H9 (cell line): ENCODE data around the gene MTCH1. TPM values are rescaled to one million over a fixed set of nuclear protein-coding genes. Genes with fewer than 3 reads are reported as not detected.

ENCODE experiments used
- DNase-seq: peaks from one replicate; pipeline ENCODE4 v3.0.0-alpha.2; 2017
- H2AFZ ChIP-seq: one replicate; pipeline ENCODE4 v1.6.1; 2013; ENCODE audit warnings: mild to moderate bottlenecking, low read length, control low read depth, moderate library complexity
- H2AK5ac ChIP-seq: 2 replicates; pipeline ENCODE4 v1.6.1; 2013; ENCODE audit warnings: low read length, control low read depth, mixed read lengths; ENCODE audit not compliant: insufficient read length
- H2BK120ac ChIP-seq: one replicate; pipeline ENCODE4 v1.6.1; 2013; ENCODE audit warnings: low read depth, mild to moderate bottlenecking, low read length, control low read depth, inconsistent platforms; ENCODE audit not compliant: poor library complexity, severe bottlenecking
- H2BK12ac ChIP-seq: 2 replicates; pipeline ENCODE4 v1.6.1; 2013; ENCODE audit warnings: low read length, control low read depth, mixed read lengths, low read depth; ENCODE audit not compliant: insufficient read length
- H2BK15ac ChIP-seq: 2 replicates; pipeline ENCODE4 v1.6.1; 2013; ENCODE audit warnings: low read depth, low read length, control low read depth
- H2BK20ac ChIP-seq: one replicate; pipeline ENCODE4 v1.6.1; 2013; ENCODE audit warnings: low read depth, mild to moderate bottlenecking, low read length, control low read depth, inconsistent platforms; ENCODE audit not compliant: poor library complexity, severe bottlenecking
- H2BK5ac ChIP-seq: 2 replicates; pipeline ENCODE4 v1.6.1; 2013; ENCODE audit warnings: low read length, control low read depth, mixed read lengths; ENCODE audit not compliant: insufficient read length
- H3K14ac ChIP-seq: 2 replicates; pipeline ENCODE4 v1.6.1; 2013; ENCODE audit warnings: low read length, control low read depth; ENCODE audit not compliant: insufficient read depth
- H3K18ac ChIP-seq: 2 replicates; pipeline ENCODE4 v1.6.1; 2013; ENCODE audit warnings: low read depth, mild to moderate bottlenecking, mixed read lengths, low read length, control low read depth; ENCODE audit not compliant: insufficient read length
- H3K23ac ChIP-seq: 2 replicates; pipeline ENCODE4 v1.6.1; 2013; ENCODE audit warnings: low read length, control low read depth, mixed read lengths, low read depth; ENCODE audit not compliant: insufficient read length
- H3K23me2 ChIP-seq: 2 replicates; pipeline ENCODE4 v1.6.1; 2013; ENCODE audit warnings: low read depth, mild to moderate bottlenecking, mixed read lengths, low read length, control low read depth; ENCODE audit not compliant: insufficient read length, poor library complexity, severe bottlenecking
- H3K27ac ChIP-seq: 2 replicates; pipeline ENCODE4 v1.5.1; 2013; ENCODE audit warnings: low read length, control low read depth, mixed read lengths, low read depth; ENCODE audit not compliant: insufficient read length
- H3K27me3 ChIP-seq: 2 replicates; pipeline ENCODE4 v1.6.1; 2013; ENCODE audit warnings: low read length, control low read depth, inconsistent platforms; ENCODE audit not compliant: insufficient read depth
- H3K4ac ChIP-seq: 2 replicates; pipeline ENCODE4 v1.6.1; 2013; ENCODE audit warnings: low read depth, mild to moderate bottlenecking, control low read depth, inconsistent platforms, low read length, moderate library complexity
- H3K4me1 ChIP-seq: 2 replicates; pipeline ENCODE4 v1.6.1; 2013; ENCODE audit warnings: low read length, control low read depth, inconsistent platforms; ENCODE audit not compliant: insufficient read depth
- H3K4me2 ChIP-seq: 2 replicates; pipeline ENCODE4 v1.6.1; 2013; ENCODE audit warnings: low read length, control low read depth, mixed read lengths; ENCODE audit not compliant: insufficient read length, insufficient read depth
- H3K56ac ChIP-seq: 2 replicates; pipeline ENCODE4 v1.6.1; 2013; ENCODE audit warnings: low read depth, mild to moderate bottlenecking, mixed read lengths, low read length, control low read depth; ENCODE audit not compliant: insufficient read length
- H3K79me1 ChIP-seq: 2 replicates; pipeline ENCODE4 v1.6.1; 2013; ENCODE audit warnings: low read depth, mild to moderate bottlenecking, moderate library complexity, low read length, control low read depth, inconsistent platforms; ENCODE audit not compliant: insufficient read depth, poor library complexity, severe bottlenecking
- H3K79me2 ChIP-seq: 2 replicates; pipeline ENCODE4 v1.6.1; 2013; ENCODE audit warnings: low read length, control low read depth, inconsistent platforms; ENCODE audit not compliant: insufficient read depth
- H3K9ac ChIP-seq: 2 replicates; pipeline ENCODE4 v1.6.1; 2013; ENCODE audit warnings: low read length, control low read depth, mixed read lengths; ENCODE audit not compliant: insufficient read length; ENCODE audit errors: extremely low read depth
- H3K9me3 ChIP-seq: one replicate; pipeline ENCODE4 v1.6.1; 2013; ENCODE audit warnings: low read depth, low read length, inconsistent platforms; ENCODE audit not compliant: control insufficient read depth
- H3T11ph ChIP-seq: one replicate; pipeline ENCODE4 v1.6.1; 2013; ENCODE audit warnings: mild to moderate bottlenecking, low read length, control low read depth, inconsistent platforms
- H4K20me1 ChIP-seq: one replicate; pipeline ENCODE4 v1.6.1; 2013; ENCODE audit not compliant: control insufficient read depth, insufficient read length, insufficient read depth
- H4K5ac ChIP-seq: 2 replicates; pipeline ENCODE4 v1.6.1; 2013; ENCODE audit warnings: low read depth, mild to moderate bottlenecking, mixed read lengths, low read length, control low read depth; ENCODE audit not compliant: insufficient read length
- H4K8ac ChIP-seq: replicated peaks from 2 replicates; pipeline ENCODE4 v1.6.1; 2013; ENCODE audit warnings: low read length, control low read depth, mixed read lengths, low read depth; ENCODE audit not compliant: insufficient read length
- H4K91ac ChIP-seq: 2 replicates; pipeline ENCODE4 v1.6.1; 2013; ENCODE audit warnings: low read depth, mild to moderate bottlenecking, moderate library complexity, mixed read lengths, low read length, control low read depth; ENCODE audit not compliant: insufficient read length
- H3K27ac Mint-ChIP-seq, 3 experiments: 2 replicates in 2 of 3; 3 replicates in 1 of 3; pipeline ENCODE4 v1.8.0; 2020 to 2021; ENCODE audit warnings: mixed read lengths in 3 of 3, mild to moderate bottlenecking in 1 of 3, moderate library complexity in 1 of 3
- H3K27me3 Mint-ChIP-seq: 2 replicates; pipeline ENCODE4 v1.8.0; 2021; ENCODE audit warnings: low read depth, mild to moderate bottlenecking, moderate library complexity, mixed read lengths
- H3K36me3 Mint-ChIP-seq, 3 experiments: 2 replicates in 2 of 3; 3 replicates in 1 of 3; pipeline ENCODE4 v1.8.0; 2020 to 2021; ENCODE audit warnings: low read depth in 3 of 3, mixed read lengths in 3 of 3; ENCODE audit not compliant: insufficient read depth in 1 of 3
- H3K4me1 Mint-ChIP-seq, 2 experiments: 2 replicates each; pipeline ENCODE4 v1.8.0; 2020; ENCODE audit warnings: mixed read lengths in 2 of 2
- H3K4me3 Mint-ChIP-seq, 2 experiments: 2 replicates in 1 of 2; 3 replicates in 1 of 2; pipeline ENCODE4 v1.8.0; 2020 to 2021; ENCODE audit warnings: mild to moderate bottlenecking in 2 of 2, mixed read lengths in 2 of 2, moderate library complexity in 1 of 2
- H3K9me3 Mint-ChIP-seq, 2 experiments: 2 replicates in 1 of 2; 3 replicates in 1 of 2; pipeline ENCODE4 v1.8.0; 2020; ENCODE audit warnings: mild to moderate bottlenecking in 2 of 2, mixed read lengths in 2 of 2, moderate library complexity in 1 of 2
- CTCF ChIP-seq: fragments of 200-600 bp; sonication (generic); conservative IDR thresholded peaks from 3 replicates; pipeline ENCODE4 v1.8.0; 2021; ENCODE audit warnings: antibody characterized with exemption, mild to moderate bottlenecking
- WGBS: extraction: QIAGEN DNeasy Blood & Tissue Kit; methylation state at CpG from one replicate; pipeline ENCODE4 v1.1.7; 2013; ENCODE audit warnings: missing lambda C conversion rate, low lambda C conversion rate, mixed read lengths; ENCODE audit not compliant: insufficient read length; ENCODE audit errors: extremely low coverage; 5-methylcytosine and 5-hydroxymethylcytosine counted together
- total RNA-seq: library from RNA; stranded (reverse); gene quantifications from 2 replicates; pipeline ENCODE4 v1.2.1, GENCODE V29; 2021

Gene MTCH1
- total RNA-seq, 1 experiment from 2014 or later: 200 TPM

DNA sequence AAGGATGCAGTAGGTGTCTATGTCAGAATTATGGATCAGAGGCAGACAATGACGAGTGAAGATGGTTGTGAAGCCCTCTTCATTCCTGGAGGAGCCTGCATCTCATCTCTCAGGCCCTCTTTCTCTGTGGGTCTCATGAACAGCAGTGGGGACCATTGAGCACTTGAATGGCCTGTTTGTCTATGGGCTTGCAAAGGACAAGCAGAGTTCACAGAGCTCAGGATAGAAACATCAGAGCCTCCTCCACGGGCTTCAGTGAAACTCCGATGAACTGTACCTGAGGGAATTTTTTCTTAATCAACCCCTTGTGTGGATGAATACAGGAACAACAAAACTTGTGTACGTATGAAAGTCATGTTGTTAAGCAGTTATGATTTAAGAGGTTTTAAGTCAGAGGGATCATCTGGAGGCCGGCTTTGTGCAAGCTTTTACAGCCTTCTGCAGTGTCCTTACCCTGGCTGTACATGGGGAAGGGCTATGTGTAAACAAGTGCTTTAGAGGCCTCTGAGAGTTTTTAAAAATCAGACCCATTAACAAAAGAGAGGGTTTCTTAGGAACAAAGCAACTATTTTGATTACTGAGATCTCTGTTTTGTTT lies 61.1 kb downstream of the MTCH1 start:
- no peak overlapping the region for H3K4me3 Mint-ChIP-seq
- WGBS: no CpG with 5 or more reads among the region's 5 CpGs
- H4K20me1 ChIP-seq: no peaks in the 10 kb centered on the region

More for the DNA sequence above, 61.1 kb downstream of the MTCH1 start:
- no peak overlapping the region for H3K4me2 ChIP-seq
- no peak overlapping the region for H2BK5ac ChIP-seq
- H4K5ac ChIP-seq: no peak overlapping the region
- H4K91ac ChIP-seq: no peak overlapping the region
- H2AK5ac ChIP-seq: no peak overlapping the region
- DNase-seq: no peak
- no peaks in the 10 kb centered on the region for H3K4me1 ChIP-seq
- TF ChIP-seq CTCF: no peak
- no peaks in the 10 kb centered on the region for H3K27me3 ChIP-seq
- no peak overlapping the region for H2BK12ac ChIP-seq
- H3K56ac ChIP-seq: no peak overlapping the region
- H2BK120ac ChIP-seq: no peak overlapping the region
- H3T11ph ChIP-seq: no peak overlapping the region
- no peak overlapping the region for H3K14ac ChIP-seq
- H4K8ac ChIP-seq: no peak overlapping the region
- no peak overlapping the region for H2BK15ac ChIP-seq
- Mint-ChIP-seq H3K36me3 (no peaks in the 10 kb centered on the region; a peak in 1 of 7 replicates), H3K27me3 (no peaks in the 10 kb centered on the region), H3K4me1 (peaks cover 2 to 6% of the 10 kb centered on the region in 2 experiments; a peak in 2 of 4 replicates), H3K27ac (0 out of 7 replicates have a peak overlapping the region, but pooled peaks of 2 of the 3 experiments have one; percentile 19 to 44), H3K9me3 (no peaks in the 10 kb centered on the region)
- no peak overlapping the region for H3K18ac ChIP-seq
- no peaks in the 10 kb centered on the region for H3K23me2 ChIP-seq
- H3K79me2 ChIP-seq: no peaks in the 10 kb centered on the region
- no peak overlapping the region for H3K9ac ChIP-seq
- no peak overlapping the region for H2BK20ac ChIP-seq
- H3K23ac ChIP-seq: no peak overlapping the region
- no peaks in the 10 kb centered on the region for H3K79me1 ChIP-seq
- H2AFZ ChIP-seq: no peak overlapping the region
- no peak overlapping the region for H3K27ac ChIP-seq
- H3K9me3 ChIP-seq: no peaks in the 10 kb centered on the region
- no peak overlapping the region for H3K4ac ChIP-seq
